Ishikawa (cell line): ENCODE results near the gene SNX21.

Source experiments
- CREB1 ChIP-seq: IDR thresholded peaks from 2 replicates; pipeline ENCODE4 v1.6.1; 2012; ENCODE audit warnings: low read depth
- FOXM1 ChIP-seq: IDR thresholded peaks from 2 replicates; pipeline ENCODE4 v1.6.1; 2012; ENCODE audit warnings: low read depth, borderline replicate concordance

DNA sequence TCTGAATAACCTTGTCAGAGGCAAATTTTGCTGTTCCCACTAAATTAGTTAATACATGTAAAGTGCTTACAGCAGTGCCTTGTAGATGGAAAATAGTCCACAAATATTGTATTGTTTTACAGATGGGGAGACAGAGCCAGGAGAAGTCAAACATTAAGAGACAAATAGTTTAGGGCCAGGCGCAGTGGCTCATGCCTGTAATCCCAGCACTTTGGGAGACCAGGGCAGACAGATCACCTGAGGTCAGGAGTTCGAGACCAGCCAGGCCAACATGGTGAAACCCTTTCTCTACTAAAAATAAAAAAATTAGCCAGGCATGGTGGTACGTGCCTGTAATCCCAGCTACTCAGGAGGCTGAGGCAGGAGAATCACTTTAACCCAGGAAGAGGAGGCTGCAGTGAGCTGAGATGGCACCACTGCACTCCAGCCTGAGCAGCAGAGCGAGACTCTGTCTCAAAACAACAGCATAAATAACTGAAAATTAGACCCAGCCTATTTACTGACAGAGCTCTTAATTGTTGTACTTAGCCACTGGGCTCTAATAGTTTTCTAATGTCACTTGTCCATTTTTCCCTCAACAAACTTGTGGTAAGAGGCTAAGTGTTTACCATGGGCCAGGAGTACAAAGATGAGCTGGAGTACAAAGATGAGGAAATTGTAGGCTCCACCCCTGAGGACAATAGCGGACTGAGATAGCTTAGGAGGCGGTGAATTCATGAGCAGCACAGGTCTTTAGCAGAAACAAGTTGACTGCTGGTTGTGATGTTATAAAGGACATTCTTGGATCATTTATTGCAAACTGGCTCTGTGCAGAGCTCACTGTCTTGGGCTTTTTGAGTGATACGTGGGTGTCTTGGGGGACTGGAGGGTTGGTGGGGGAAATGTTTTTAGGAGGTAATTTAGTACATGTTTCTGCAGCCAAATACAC lies 30.2 kb downstream of the SNX21 start:
- no peak for TF ChIP-seq FOXM1
- TF ChIP-seq CREB1, result no peak
